Upper lobe of left lung (tissue), 6 donors: ENCODE measurements around the gene NOLC1. TPM values are rescaled to one million over a fixed set of nuclear protein-coding genes. Genes with fewer than 3 reads are reported as not detected.

ENCODE experiments used
- ATAC-seq, 2 donors: fragments of 200-7000 bp; cut with Tn5 transposase; one replicate each; pipeline ENCODE4 v1.9.1; 2022; ENCODE audit warnings: mild to moderate bottlenecking in 2 of 2, moderate library complexity in 2 of 2; ENCODE audit not compliant: low FRiP score in 2 of 2
- DNase-seq, 2 donors: peaks; one replicate each; pipeline ENCODE4 v3.0.0-alpha.2; 2019 to 2020
- H3K27ac ChIP-seq, 4 donors: fragments of 200-600 bp; sonication (generic); one replicate each; pipeline ENCODE4 v1.5.1; 2016 to 2019
- H3K27me3 ChIP-seq, 4 donors: fragments of 200-600 bp; sonication (generic); one replicate each; pipeline ENCODE4 v1.5.1; 2017 to 2019
- H3K36me3 ChIP-seq, 4 donors: fragments of 200-600 bp; sonication (generic); one replicate each; pipeline ENCODE4 v1.5.1; 2016 to 2019
- H3K4me1 ChIP-seq, 4 donors: fragments of 200-600 bp; sonication (generic); one replicate each; pipeline ENCODE4 v1.5.1; 2018 to 2019
- H3K4me3 ChIP-seq, 4 donors: fragments of 200-600 bp; sonication (generic); one replicate each; pipeline ENCODE4 v1.5.1; 2017 to 2019; ENCODE audit warnings: mild to moderate bottlenecking in 2 of 4, moderate library complexity in 1 of 4
- H3K9me3 ChIP-seq, 4 donors: fragments of 200-600 bp; sonication (generic); one replicate each; pipeline ENCODE4 v1.5.1; 2018 to 2019
- EP300 ChIP-seq, 4 donors: sonication (generic); formaldehyde crosslinking; IDR thresholded peaks; one replicate each; pipeline ENCODE4 v1.5.1; 2017; ENCODE audit warnings: antibody characterized with exemption in 4 of 4, control low read depth in 2 of 4
- POLR2A ChIP-seq, 4 donors: fragments of 450-650 bp; IDR thresholded peaks; one replicate each; pipeline ENCODE4 v1.5.1; 2016 to 2017; ENCODE audit warnings: antibody characterized with exemption in 4 of 4, mild to moderate bottlenecking in 2 of 4
- POLR2AphosphoS5 ChIP-seq, 2 donors: sonication (generic); formaldehyde crosslinking; IDR thresholded peaks; one replicate each; pipeline ENCODE4 v1.5.1; 2017; ENCODE audit warnings: antibody characterized with exemption in 2 of 2
- WGBS, 2 donors: methylation state at CpG; one replicate each; pipeline ENCODE4 v1.1.5; 2017 to 2018; 5-methylcytosine and 5-hydroxymethylcytosine counted together
- total RNA-seq, 6 donors: library from RNA; depleted of rRNA in 4 of 6; stranded (reverse); fragments of >200 nt in 4 of 6; gene quantifications; one replicate each; pipeline versions ENCODE4 v1.1.0 to v1.2.1, GENCODE V29; 2016 to 2021
- TF ChIP-seq, protein P1 (sequence below), 6 experiments: fragments of 450-650 bp in 4 of 6; fragments of 200-600 bp in 2 of 6; sonication (generic) in 2 of 6; IDR thresholded peaks; one replicate each; pipeline ENCODE4 v1.5.1; 2016 to 2019; ENCODE audit warnings: antibody characterized with exemption in 6 of 6
- donor health status: DM: no; HTN: no; CAD: no; lungs with moderate emphysema.
- donor health status: DM: no; HTN: yes; CAD: no; lungs with severe emphysema.

The NOLC1 gene
- total RNA-seq, 6 donors from 2014 or later: 21.4 to 72.8 (median 44.3) TPM

- DNase-seq: no peak
- H3K9me3 ChIP-seq: no peaks in the 10 kb centered on the region
Measured at GRCh38 chr10:102115775-102116174, 36.4 kb upstream of the NOLC1 start.

GRCh38 chr10:102116656-102117055 is 35.5 kb upstream of the NOLC1 start:
- H3K36me3 ChIP-seq: peaks cover 0 to under 1% (median 0%) of the 10 kb centered on the region in 4 donors
- TF ChIP-seq POLR2A (IDR thresholded peaks at IDR 0.05) (no peak), POLR2AphosphoS5 (IDR thresholded peaks at IDR 0.05) (no peak), EP300 (IDR thresholded peaks at IDR 0.05) (no peak)
- TF ChIP-seq, protein P1, sequence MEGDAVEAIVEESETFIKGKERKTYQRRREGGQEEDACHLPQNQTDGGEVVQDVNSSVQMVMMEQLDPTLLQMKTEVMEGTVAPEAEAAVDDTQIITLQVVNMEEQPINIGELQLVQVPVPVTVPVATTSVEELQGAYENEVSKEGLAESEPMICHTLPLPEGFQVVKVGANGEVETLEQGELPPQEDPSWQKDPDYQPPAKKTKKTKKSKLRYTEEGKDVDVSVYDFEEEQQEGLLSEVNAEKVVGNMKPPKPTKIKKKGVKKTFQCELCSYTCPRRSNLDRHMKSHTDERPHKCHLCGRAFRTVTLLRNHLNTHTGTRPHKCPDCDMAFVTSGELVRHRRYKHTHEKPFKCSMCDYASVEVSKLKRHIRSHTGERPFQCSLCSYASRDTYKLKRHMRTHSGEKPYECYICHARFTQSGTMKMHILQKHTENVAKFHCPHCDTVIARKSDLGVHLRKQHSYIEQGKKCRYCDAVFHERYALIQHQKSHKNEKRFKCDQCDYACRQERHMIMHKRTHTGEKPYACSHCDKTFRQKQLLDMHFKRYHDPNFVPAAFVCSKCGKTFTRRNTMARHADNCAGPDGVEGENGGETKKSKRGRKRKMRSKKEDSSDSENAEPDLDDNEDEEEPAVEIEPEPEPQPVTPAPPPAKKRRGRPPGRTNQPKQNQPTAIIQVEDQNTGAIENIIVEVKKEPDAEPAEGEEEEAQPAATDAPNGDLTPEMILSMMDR (IDR thresholded peaks at IDR 0.05): no peak
- peak overlapping the region; percentile 94 to 99 (median 98) for H3K27ac ChIP-seq
- ATAC-seq (no peak), DNase-seq (no peak)
- H3K9me3 ChIP-seq: no peaks in the 10 kb centered on the region
- no peaks in the 10 kb centered on the region for H3K27me3 ChIP-seq
- 76 to 83% methylated on average over 1 of the region's 1 CpG for WGBS, 2 donors
- peaks cover 70 to 83% (median 75%) of the 10 kb centered on the region in 4 donors for H3K4me1 ChIP-seq
- peak overlapping the region in 1 of 4 donors; percentile 89 for H3K4me3 ChIP-seq

More at GRCh38 chr10:102115775-102116174, 36.4 kb upstream of the NOLC1 start:
- H3K36me3 ChIP-seq: peaks cover 6 to 9% (median 7%) of the 10 kb centered on the region in 4 donors
- ATAC-seq: no peak
- peak overlapping the region in 2 of 4 donors; percentile 64 to 70 for H3K4me3 ChIP-seq
- TF ChIP-seq POLR2AphosphoS5 (IDR thresholded peaks at IDR 0.05) (no peak), EP300 (IDR thresholded peaks at IDR 0.05) (no peak), POLR2A (IDR thresholded peaks at IDR 0.05) (no peak)
- TF ChIP-seq, protein P1 (IDR thresholded peaks at IDR 0.05): no peak
- H3K4me1 ChIP-seq: peaks cover 62 to 75% (median 68%) of the 10 kb centered on the region in 4 donors
- H3K27me3 ChIP-seq: no peaks in the 10 kb centered on the region
- 0 to 1% methylated on average over 3 of the region's 3 CpGs for WGBS, 2 donors
- peak overlapping the region; percentile 82 to 99 (median 96) for H3K27ac ChIP-seq

- ATAC-seq (peak; percentile 1 to 3), DNase-seq (peak; percentile 83 to 91)
- Histone ChIP-seq H3K9me3 (no peaks in the 10 kb centered on the region), H3K4me3 (peak overlapping the region in 3 of 4 donors; percentile 77 to 90 (median 89)), H3K4me1 (peaks cover 71 to 80% (median 76%) of the 10 kb centered on the region in 4 donors), H3K36me3 (no peaks in the 10 kb centered on the region), H3K27me3 (no peaks in the 10 kb centered on the region), H3K27ac (peak overlapping the region; percentile 94 to 99 (median 98))
- 0 to 3% methylated on average over 6 to 11 of the region's 12 CpGs for WGBS, 2 donors
- TF ChIP-seq POLR2A (IDR thresholded peaks at IDR 0.05) (peak in 1 of 4 donors; percentile 31), EP300 (IDR thresholded peaks at IDR 0.05) (no peak), POLR2AphosphoS5 (IDR thresholded peaks at IDR 0.05) (peak in 1 of 2 donors; percentile 31)
- TF ChIP-seq, protein P1 (IDR thresholded peaks at IDR 0.05): no peak
Measured at GRCh38 chr10:102117391-102118159, 34.6 kb upstream of the NOLC1 start.

- peak in 1 of 2 donors; percentile 76 for DNase-seq
Measured at GRCh38 chr10:102118867-102119266, 33.3 kb upstream of the NOLC1 start.

More at GRCh38 chr10:102118867-102119266, 33.3 kb upstream of the NOLC1 start:
- no peaks in the 10 kb centered on the region for H3K9me3 ChIP-seq
- no peak for ATAC-seq
- peaks cover 58 to 67% (median 63%) of the 10 kb centered on the region in 4 donors for H3K4me1 ChIP-seq
- no peaks in the 10 kb centered on the region for H3K27me3 ChIP-seq
- no peaks in the 10 kb centered on the region for H3K36me3 ChIP-seq
- peak overlapping the region; percentile 94 to 99 (median 98) for H3K27ac ChIP-seq
- 0 to 3% methylated on average over 4 to 6 of the region's 6 CpGs for WGBS, 2 donors
- TF ChIP-seq, protein P1 (IDR thresholded peaks at IDR 0.05): no peak
- no peak for TF ChIP-seq POLR2AphosphoS5 (IDR thresholded peaks at IDR 0.05)
- TF ChIP-seq EP300 (IDR thresholded peaks at IDR 0.05): no peak
- TF ChIP-seq POLR2A (IDR thresholded peaks at IDR 0.05): no peak
- peak overlapping the region; percentile 38 to 90 (median 83) for H3K4me3 ChIP-seq
